HG03558 (cell line): ENCODE data around the gene SEMA3D.
"Not testable (repeated sequence)": the region's sequence is repeated elsewhere in the genome, so short reads cannot be mapped to it uniquely, and the experiment has no call there.

Experiments
- ATAC-seq: cut with Tn5 transposase; IDR thresholded peaks from one replicate; pipeline ENCODE4 v1.9.1; 2021; ENCODE audit warnings: moderate number of reproducible peaks; ENCODE audit not compliant: unreplicated experiment; ENCODE audit errors: extremely low read depth

The SEMA3D gene

DNA sequence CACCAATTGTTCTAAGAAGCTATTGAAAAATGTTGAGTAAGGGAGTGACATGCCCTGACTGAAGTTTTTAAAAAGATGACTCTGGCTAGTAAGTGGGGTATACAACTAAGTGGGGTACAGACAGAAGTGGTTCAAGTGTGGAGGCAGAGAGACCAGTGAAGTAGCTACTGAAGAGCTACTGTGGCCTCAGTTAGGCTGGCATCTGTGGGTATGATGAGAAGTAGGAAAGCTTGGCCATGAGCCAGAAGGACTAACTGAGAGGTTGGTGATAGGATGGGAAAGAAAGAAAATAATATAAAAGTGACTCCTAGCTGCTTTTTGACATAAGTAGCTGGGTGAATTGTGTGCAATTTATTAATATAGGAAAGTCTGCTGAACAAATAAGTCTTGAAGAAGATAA lies 176.6 kb downstream of the SEMA3D start:
- ATAC-seq, result no peak

DNA sequence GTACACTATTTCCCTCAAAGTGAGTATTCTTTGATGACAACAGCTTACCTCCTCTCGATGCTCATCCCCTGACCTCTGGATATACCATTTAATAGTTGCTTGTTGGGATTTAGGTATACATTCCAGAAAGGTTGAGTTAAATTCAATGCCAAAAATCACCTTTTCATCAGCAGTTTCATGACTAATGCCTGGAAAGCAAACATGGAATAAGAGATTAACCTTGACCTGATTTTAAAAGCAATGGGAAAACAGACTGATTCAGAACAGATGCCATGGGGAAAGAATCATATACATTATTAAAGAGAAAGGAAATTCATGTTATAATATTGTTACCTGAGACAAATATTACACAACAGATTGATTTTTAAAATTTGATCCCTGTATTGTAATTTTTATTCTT lies 180.1 kb downstream of the SEMA3D start:
- no peak for ATAC-seq

DNA sequence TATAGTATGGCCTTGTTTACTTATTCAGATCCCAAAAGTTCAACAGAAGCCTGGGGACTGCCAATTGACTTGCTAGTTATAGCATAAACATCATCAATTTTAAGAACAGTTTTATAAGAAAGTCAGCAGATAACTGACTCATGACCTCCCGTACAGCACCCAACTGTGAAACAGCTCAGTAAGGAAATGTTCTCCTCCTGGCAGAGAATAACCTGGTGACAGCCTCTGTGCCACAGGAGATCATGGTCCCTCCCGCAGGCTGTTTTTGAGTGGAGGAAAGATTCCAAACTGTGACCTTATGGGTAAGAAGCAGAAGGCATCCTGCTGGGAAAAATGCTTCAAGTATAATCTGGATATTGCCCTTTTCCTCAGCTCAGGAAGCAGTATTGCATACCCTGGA lies 182.5 kb downstream of the SEMA3D start:
- no peak for ATAC-seq

DNA sequence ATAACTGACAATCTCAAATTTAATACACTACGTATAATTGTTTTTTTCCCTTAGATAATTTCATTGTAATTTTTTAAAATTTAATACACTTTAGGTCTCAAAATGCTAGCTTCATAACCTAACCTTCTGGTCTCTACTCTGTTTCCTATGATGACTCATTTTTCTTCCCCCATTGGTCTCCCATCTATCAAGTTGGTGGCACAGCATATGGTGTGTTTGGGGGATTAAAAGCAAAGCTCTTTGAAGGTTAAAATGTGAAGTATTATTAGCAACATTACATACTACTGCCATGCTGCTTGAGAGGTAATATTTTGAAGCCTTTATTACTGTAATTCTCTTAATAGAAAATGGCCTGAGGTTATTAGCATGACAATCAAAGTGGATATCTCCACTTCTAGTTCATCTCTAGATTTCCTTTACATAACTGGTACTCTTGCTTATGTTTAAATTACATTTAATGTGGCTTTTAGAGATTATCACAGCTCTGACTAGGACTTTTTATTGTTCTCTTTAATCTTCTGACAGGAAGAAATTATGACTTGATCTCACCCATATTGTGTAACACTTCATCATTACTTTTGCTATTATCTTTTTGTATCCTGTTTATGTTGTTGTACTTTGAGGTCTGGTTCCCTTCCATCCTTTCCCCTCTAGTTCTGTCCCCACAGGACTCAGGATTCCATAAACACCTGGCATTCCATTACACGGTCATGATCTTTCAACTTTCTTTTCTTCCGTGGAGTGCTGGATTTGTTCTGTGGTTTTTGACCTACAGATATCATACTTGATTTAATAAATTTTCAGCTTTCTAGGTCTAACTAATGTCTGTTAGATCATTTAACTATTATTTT lies 185.1 kb downstream of the SEMA3D start:
- no peak for ATAC-seq

DNA sequence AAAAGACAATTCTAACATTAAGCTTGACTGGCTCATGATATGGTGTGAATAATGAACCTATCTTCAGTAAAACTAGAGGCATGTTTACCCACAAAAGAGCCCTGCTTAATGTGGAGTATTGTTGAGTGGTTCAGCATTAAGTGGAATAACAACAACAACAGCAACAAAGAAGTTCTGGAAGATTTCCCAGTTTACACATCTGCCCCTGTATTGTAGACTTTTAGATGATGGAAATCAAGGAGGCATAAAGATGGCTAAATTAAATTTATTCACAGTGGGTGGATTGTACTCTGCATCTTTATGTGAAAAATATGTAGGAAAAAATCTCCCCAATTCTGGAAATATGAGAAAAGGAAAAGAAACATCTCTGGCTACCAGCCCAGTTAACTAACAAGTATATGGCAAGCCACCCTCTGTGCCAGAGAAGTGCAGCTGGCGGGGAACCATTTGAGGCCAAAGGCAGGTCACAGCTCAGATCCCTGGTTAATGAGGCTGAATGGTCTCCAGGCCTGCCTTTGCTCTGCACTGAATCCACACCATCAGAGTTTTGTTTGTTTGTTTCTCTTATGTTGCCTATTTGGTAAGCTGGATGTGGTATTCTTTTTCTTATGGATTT lies 186.0 kb downstream of the SEMA3D start:
- ATAC-seq, result no peak

DNA sequence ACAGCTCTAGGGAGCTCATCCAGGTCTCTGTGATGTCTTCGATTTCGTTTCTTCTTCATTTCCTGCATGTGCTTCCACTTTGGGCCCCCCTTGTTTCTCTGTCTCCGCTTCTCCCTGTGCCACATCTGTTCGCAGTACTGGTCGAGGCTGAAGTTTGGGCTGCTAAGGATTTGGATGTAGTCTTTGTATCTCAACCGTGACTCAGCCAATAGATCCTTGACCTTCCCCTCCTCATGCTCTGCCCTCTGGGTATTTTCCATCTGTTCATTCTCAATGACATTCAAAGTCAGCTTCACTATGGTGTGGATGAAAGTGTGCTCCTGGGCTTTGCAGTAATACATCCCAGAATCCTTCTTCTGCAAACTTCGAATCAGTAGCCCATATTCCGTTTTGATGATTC lies 187.4 kb downstream of the SEMA3D start:
- no peak for ATAC-seq

DNA sequence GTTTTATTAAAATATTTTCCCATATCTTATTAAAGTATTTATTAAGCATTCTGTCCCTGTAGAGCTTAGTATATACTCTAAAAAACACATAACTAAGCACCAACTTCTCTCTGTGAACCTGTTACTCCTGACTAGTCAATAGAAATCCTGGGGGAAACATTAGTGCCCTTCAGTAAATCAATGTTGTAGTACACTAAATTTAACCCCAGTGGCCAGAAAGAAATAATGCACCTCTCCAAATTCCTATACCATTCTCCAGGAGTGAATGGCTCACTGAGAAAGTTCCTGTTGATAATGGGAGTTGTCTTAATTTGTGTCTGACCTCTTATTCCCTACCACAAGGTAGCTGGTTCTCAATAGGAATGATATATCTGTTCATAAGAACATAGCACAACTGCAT lies 188.2 kb downstream of the SEMA3D start:
- ATAC-seq, result no peak

DNA sequence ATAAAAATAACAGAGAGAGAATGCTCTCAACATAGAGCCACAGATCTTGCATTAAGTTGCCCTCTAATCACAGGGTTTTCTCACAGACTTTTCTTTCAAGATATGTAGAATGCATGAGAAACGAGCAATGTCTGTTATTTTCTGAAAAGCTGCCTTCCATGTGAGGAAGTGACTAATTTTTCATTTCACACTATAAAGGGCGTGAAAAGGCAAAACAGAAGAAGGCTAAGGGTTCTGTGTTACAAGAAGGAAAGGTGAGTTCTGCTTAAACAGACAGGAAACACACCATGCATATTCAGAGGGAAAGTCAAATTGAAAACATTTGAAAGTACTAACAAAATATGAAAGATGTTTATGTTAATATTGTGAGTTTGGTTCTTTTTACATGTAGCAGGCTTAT lies 189.2 kb downstream of the SEMA3D start:
- no peak for ATAC-seq

DNA sequence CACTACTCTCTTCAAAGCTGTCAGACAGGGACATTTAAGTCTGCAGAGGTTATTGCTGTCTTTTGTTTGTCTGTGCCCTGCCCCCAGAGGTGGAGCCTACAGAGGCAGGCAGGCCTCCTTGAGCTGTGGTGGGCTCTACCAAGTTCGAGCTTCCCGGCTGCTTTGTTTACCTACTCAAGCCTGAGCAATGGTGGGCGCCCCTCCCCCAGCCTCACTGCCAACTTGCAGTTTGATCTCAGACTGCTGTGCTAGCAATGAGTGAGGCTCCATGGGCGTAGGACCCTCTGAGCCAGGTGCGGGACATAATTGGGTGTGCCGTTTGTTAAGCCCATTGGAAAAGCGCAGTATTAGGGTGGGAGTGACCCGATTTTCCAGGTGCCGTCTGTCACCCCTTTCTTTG lies 193.9 kb downstream of the SEMA3D start:
- ATAC-seq, result not testable (repeated sequence)

DNA sequence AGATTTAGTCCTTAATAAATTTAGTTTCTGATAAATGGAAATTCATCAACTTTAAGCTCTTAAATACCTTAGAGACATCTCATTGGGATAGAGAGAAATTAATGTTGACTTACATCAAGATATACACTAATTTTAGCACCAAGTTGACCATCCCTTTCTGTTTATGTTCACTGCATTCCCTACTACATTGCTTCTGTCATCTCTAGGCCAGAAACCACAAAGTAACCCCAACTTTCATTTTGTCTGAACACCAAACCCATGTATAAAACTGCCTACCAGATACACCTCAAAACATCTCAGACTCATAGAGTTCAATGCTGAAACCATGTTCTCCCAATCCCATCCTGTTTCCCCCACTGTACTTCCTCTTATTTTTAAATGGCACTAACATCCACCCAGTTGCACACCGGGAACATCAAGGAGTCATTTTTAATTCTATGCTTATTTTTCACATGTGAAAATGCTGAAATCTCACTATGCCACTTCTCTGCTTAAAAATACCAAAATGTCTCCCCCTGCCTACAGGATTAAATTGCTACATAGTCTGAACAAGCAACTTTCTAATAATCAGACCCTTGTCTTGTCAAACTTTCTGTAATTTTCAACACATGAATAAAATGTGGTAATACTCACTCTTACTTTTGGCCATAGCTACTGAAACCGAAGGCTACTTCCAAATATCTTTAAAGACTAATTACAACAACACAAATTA lies 201.6 kb downstream of the SEMA3D start:
- no peak for ATAC-seq

DNA sequence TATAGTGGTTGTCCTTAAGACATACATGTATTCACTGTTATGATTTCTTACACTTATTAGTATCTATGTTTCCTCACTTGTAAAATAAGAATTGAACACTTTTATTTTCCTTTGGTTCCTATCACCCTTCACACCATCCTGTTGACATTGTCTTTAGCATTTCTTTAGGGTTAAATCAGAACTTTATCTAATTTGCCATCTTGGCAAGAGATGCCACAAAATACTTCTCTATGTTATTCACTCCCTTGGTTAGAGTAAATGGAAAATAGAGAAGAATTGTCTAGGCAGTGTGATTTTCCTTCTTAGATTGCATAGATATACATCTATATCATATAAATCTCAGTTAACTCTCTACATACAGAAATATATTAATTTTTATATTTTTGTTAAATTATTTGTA lies 204.7 kb downstream of the SEMA3D start:
- ATAC-seq, result no peak

DNA sequence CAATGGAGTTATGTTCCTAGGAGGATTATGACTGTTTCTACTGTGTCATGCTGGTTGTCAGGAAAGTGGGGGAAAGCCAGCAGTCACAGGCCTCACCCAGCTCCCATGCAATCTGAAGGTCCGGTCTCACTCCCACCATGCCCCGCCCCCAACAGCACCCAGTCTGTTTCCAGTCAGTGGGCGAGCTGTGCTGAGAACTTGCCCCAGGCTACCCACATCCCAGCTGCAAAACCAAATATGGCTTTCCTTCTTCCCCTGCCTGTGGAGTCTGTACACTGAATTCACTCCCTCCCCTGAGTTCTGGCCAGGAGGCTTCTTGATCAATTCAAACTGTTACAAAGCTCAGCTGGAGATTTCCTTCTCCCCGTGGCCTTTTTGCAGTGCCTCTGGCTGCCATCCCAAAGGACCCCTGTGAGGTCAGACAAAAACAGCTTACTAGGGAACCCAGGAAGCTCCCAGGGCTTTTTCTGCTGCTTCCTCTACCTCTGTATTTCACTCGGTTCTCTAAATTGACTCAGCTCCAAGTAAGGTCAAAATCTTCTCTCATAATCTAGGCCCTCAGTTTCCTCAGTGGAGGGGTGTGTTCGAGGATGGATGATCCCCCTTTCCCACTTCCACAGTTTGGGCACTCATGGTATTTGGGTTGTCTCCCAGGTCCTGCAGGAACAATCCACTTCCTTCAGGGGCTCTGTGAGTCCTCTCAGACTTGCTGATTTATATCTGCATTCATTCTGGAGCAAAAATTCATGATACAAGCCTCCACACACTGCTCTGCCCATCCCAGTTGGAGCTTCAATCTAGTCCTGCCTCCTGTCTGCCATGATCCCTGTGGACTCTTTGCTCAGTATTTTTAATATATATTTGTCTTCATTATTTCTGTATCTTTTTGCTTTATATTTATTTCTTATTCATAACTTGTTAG lies 205.5 kb downstream of the SEMA3D start:
- ATAC-seq, result no peak

DNA sequence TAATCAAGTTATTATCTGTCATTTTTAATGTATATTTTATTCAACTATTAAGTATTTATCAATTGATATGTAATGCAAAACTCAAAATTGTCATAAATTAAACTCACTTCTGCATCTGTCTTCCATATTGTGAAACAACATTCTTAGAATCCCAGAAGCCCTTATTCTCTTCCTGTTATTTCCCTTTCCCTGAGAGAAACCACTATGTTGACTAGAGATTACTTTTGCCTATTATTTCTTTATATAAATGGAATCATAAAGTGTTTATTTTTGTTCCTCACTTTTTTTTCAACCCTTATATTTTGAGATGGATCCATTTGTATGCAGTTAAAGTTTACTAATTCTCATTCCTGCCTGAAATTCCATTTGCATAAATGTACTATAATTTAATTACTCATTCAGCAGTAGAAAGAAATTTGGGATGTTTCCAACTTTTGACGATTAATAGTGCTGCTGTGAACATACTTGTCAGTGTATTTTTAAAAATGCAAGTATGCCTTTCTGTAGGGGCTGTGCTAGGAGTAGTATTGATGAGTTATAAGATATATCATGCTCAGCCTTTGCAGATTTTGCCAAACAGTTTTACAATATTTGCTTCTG lies 211.2 kb downstream of the SEMA3D start:
- no peak for ATAC-seq

DNA sequence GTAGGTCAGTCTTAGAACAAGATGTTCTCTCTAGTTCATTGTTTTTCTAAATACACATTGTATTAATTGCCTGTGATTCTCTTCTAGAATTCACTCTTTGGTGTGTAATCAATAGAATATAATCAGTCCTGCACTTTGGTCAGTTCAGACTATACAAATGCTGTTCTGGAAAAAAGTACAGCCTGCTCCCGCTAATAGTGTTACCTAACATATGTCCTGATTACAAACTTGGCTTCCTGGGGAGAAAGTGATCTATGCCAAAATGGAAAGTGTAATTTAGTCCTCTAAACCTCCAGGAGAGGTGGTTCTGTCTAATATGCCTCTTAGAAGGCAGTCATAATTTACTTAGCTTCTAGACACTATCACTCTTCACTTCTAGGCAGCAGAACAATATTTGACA lies 215.5 kb downstream of the SEMA3D start:
- ATAC-seq, result no peak

DNA sequence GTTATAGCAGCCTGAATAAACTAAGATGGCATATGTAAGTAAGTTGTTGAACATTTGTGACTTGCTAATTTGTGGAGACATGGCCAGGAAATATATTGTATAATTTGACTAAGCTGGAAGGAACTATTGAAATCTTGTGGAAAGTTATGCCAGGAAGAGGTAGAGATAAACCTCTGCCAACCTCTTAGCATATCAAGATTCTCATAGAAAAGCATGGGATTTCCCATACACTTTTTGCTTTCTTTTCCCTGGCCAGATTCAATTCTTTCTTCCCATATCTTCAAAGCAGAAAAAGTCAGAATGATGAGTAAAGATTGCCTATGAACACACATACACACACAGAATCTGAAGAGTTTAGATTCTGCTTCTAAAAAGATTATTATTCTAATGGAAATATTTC lies 216.2 kb downstream of the SEMA3D start:
- ATAC-seq, result no peak

DNA sequence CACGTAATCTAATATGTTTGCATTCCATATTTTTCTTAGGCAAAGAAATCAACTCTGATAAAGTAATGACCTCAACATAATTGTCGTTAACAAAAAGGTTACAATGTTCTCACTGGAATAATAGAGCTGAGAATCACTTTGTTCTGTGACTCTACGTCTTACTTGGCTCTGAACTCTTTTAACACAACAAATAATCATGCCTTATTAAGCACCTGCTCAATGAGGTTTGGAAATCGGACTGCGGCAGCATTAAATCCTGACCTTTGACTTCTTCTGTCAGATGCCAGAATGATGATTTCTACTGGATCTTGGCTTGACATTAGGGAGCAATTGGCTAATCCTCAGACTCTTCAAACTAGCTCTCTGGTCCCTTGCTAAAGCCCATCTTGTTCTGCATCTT lies 233.6 kb downstream of the SEMA3D start:
- no peak for ATAC-seq

DNA sequence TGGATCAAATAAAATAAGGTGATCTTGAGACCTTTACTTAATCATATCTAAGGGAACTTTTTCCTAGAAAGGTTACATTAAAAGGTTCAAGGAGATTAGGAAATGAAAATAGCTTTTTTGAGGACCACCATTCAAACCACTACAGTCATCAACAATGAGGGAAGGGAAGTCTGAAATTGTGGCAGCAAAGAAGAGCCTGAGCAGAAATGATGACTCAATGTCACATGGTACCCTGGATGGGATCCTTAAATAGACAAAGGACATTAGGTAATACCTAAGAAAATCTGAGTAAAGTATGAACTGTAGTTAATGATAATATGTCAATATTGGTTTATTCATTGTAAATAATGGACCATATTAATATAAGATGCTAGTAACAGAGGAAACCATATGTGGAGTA lies 236.0 kb downstream of the SEMA3D start:
- ATAC-seq, result no peak

DNA sequence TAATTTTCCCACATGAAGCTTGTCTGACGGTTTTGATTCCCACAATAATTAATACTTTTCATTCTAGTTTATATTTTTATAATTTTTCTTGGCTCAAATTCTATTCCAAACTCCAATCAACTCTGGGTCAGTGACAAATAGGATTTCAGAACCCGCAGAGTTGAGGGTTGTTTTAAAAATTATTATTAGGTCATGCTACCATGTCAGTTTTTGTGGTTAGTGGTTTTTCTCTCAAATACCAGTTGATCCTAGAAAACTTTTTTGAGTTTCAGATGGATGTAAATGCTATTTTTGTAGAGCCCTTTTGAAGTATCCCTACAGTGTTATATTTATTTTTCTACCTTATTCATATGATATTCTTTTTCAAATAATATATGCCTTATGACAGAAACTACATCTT lies 237.4 kb downstream of the SEMA3D start:
- no peak for ATAC-seq

DNA sequence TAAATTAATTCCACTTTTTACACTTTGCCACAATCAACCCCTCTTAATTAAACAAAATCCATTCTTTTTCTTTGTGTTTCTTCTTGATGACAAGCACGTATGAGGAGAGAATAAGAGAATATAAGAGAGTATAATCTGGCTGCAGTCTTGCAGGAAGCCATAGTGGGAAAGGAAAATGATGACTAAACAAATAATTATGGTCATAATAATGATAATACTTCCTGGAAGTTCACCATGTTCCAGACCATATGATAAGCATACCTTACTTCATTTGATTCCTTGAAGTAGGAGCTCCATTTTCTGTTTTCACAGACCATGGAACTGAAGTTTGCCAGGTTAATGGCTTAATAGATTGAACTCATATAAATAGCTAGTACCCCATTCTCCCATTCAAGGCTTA lies 237.8 kb downstream of the SEMA3D start:
- no peak for ATAC-seq

DNA sequence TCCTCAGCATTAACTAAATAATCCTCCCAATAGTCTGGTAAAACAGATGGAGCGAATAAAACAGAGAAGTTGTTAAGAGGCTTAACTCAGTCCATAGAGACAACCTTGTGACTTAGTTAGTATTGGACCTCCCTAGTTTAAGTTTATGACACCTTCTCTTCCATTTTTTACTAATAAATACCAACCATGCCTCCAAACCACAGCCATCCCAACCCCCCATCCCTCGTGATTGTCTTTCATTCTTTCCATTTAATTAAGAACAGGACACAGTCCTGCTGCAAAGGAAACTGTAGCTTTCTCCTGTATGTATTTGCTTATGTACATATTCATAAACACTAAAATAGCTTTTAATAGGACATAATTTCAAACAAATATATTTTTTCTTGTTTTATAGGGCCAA lies 238.2 kb downstream of the SEMA3D start:
- no peak for ATAC-seq
